ENCODE data around the gene SPEG. TPM values are rescaled to one million over a fixed set of nuclear protein-coding genes. Genes with fewer than 3 reads are reported as not detected.
A peak's percentile ranks its signal among the peaks of the same experiment; 100 is the strongest.

Gene SPEG
- total RNA-seq, 1 experiment from 2014 or later: 30.7 TPM

GRCh38 chr2:219428469-219428868 lies 6.2 kb upstream of the SPEG start:
- ChIA-PET CTCF (interaction anchor here (1.2 kb wide), 1 partner anchor 101 kb away, joined by 6 read pairs; no protein-coding TSS in a partner anchor), POLR2A (ENCODE audit: unreplicated experiment) (no interaction called here)
- H3K27me3 ChIP-seq (ENCODE audit: low read length): no peaks in the 10 kb centered on the region
- BruUV-seq (replicated peaks): no TSS peak
- ATAC-seq (no peak), DNase-seq (no peak)
- no peaks in the 10 kb centered on the region for H4K20me1 ChIP-seq (ENCODE audit: low read length)
- no peaks in the 10 kb centered on the region for H3K9me2 ChIP-seq (replicated peaks; ENCODE audit: low read length)
- no peaks in the 10 kb centered on the region for H3K79me2 ChIP-seq (ENCODE audit: low read length)
- H2AFZ ChIP-seq (ENCODE audit: low read length): no peak overlapping the region
- no peaks in the 10 kb centered on the region for H3F3A ChIP-seq (ENCODE audit: low read length, unreplicated experiment)
- H3K9ac ChIP-seq (ENCODE audit: low read length): no peak overlapping the region
- no peak for TF ChIP-seq CTCF (conservative IDR thresholded peaks at IDR 0.05; ENCODE audit: low read depth, low read length)
- TF ChIP-seq EZH2phosphoT487 (IDR thresholded peaks at IDR 0.05; ENCODE audit: borderline replicate concordance, low read length): no peak
- TF ChIP-seq EZH2 (IDR thresholded peaks at IDR 0.05; ENCODE audit: low read length, unreplicated experiment): no peak
- no peaks in the 10 kb centered on the region for H3K36me3 ChIP-seq (ENCODE audit: low read depth, low read length)
- no peaks in the 10 kb centered on the region for H3K9me3 ChIP-seq (ENCODE audit: low read length)
- H3K4me3 ChIP-seq (ENCODE audit: low read length): no peak overlapping the region
- H3K4me1 ChIP-seq (ENCODE audit: insufficient read depth, low read length): no peaks in the 10 kb centered on the region
- intact Hi-C loops (cut with micrococcal nuclease): no loop called here
- no peak overlapping the region for H3K27ac ChIP-seq (ENCODE audit: low read length)
- H3K4me2 ChIP-seq (ENCODE audit: low read length): no peak overlapping the region

- Histone ChIP-seq H3K4me3 (ENCODE audit: low read length) (no peak overlapping the region), H4K20me1 (ENCODE audit: low read length) (no peaks in the 10 kb centered on the region), H3K4me1 (ENCODE audit: insufficient read depth, low read length) (no peaks in the 10 kb centered on the region), H3K27ac (ENCODE audit: low read length) (no peak overlapping the region), H2AFZ (ENCODE audit: low read length) (peak overlapping the region; percentile 25; the same call in 1 of the 2 replicates), H3K9me2 (replicated peaks; ENCODE audit: low read length) (no peaks in the 10 kb centered on the region), H3K9me3 (ENCODE audit: low read length) (no peaks in the 10 kb centered on the region), H3K79me2 (ENCODE audit: low read length) (no peaks in the 10 kb centered on the region), H3K27me3 (ENCODE audit: low read length) (no peaks in the 10 kb centered on the region), H3K4me2 (ENCODE audit: low read length) (no peak overlapping the region), H3K9ac (ENCODE audit: low read length) (no peak overlapping the region), H3K36me3 (ENCODE audit: low read depth, low read length) (no peaks in the 10 kb centered on the region), H3F3A (ENCODE audit: low read length, unreplicated experiment) (no peaks in the 10 kb centered on the region)
- CTCF ChIA-PET: interaction anchor here (0.5 to 1.2 kb wide), 3 partner anchors 92 to 100 kb away, joined by 3 to 6 read pairs (median 4); no protein-coding TSS in a partner anchor
- ATAC-seq: no peak
- DNase-seq: no peak
- POLR2A ChIA-PET (ENCODE audit: unreplicated experiment): interaction anchor here (0.5 kb wide), 1 partner anchor 20 kb away, joined by 5 read pairs; no protein-coding TSS in a partner anchor
- TF ChIP-seq EZH2 (IDR thresholded peaks at IDR 0.05; ENCODE audit: low read length, unreplicated experiment): no peak
- TF ChIP-seq EZH2phosphoT487 (IDR thresholded peaks at IDR 0.05; ENCODE audit: borderline replicate concordance, low read length): no peak
- no peak for TF ChIP-seq CTCF (conservative IDR thresholded peaks at IDR 0.05; ENCODE audit: low read depth, low read length)
- intact Hi-C loops (cut with micrococcal nuclease): loop anchor here (1.0 kb wide), 1 partner anchor 28 kb away; no protein-coding TSS in a partner anchor
- no TSS peak for BruUV-seq (replicated peaks)
These were observed 4.6 kb upstream of the SPEG start for GRCh38 chr2:219429958-219430606.

All from PC-3 (cell line).